GM23248 (cell line): Measurements from ENCODE around the gene HOXA4. TPM values are rescaled to one million over a fixed set of nuclear protein-coding genes. Genes with fewer than 3 reads are reported as not detected.

ENCODE experiments used
- DNase-seq: peaks from one replicate; pipeline ENCODE4 v3.0.0-alpha.2; 2015
- H2AFZ ChIP-seq: fragments of 200-600 bp; sonication (generic); 2 replicates; pipeline ENCODE4 v1.6.1; 2016; ENCODE audit warnings: antibody characterized with exemption
- H3F3A ChIP-seq: fragments of 200-600 bp; sonication (generic); 2 replicates; pipeline ENCODE4 v1.6.1; 2016; ENCODE audit warnings: mild to moderate bottlenecking, antibody characterized with exemption, mixed run types; ENCODE audit not compliant: insufficient read depth
- H3K27ac ChIP-seq: fragments of 200-600 bp; sonication (generic); 2 replicates; pipeline ENCODE4 v1.5.1; 2016; ENCODE audit warnings: mild to moderate bottlenecking
- H3K27me3 ChIP-seq: fragments of 200-600 bp; sonication (generic); replicated peaks from 2 replicates; pipeline ENCODE4 v1.6.1; 2016; ENCODE audit warnings: mild to moderate bottlenecking; ENCODE audit not compliant: insufficient read depth
- H3K36me3 ChIP-seq: fragments of 200-600 bp; sonication (generic); 2 replicates; pipeline ENCODE4 v1.6.1; 2016; ENCODE audit warnings: low read depth, mild to moderate bottlenecking
- H3K4me1 ChIP-seq: fragments of 200-600 bp; sonication (generic); 2 replicates; pipeline ENCODE4 v1.6.1; 2016; ENCODE audit warnings: mild to moderate bottlenecking; ENCODE audit not compliant: insufficient read depth
- H3K4me2 ChIP-seq: fragments of 200-600 bp; sonication (generic); one replicate; pipeline ENCODE4 v1.6.1; 2016; ENCODE audit warnings: mild to moderate bottlenecking; ENCODE audit not compliant: unreplicated experiment
- H3K4me3 ChIP-seq: fragments of 200-600 bp; sonication (generic); 2 replicates; pipeline ENCODE4 v1.5.1; 2016; ENCODE audit warnings: mild to moderate bottlenecking
- H3K79me2 ChIP-seq: fragments of 200-600 bp; sonication (generic); 2 replicates; pipeline ENCODE4 v1.6.1; 2016; ENCODE audit warnings: mild to moderate bottlenecking; ENCODE audit not compliant: insufficient read depth
- H3K9ac ChIP-seq: fragments of 200-600 bp; sonication (generic); 2 replicates; pipeline ENCODE4 v1.6.1; 2016; ENCODE audit warnings: mild to moderate bottlenecking
- H3K9me2 ChIP-seq: fragments of 200-600 bp; sonication (generic); 2 replicates; pipeline ENCODE4 v1.6.1; 2016; ENCODE audit warnings: mixed run types, mild to moderate bottlenecking, moderate library complexity; ENCODE audit not compliant: insufficient read depth
- H3K9me3 ChIP-seq: fragments of 200-600 bp; sonication (generic); one replicate; pipeline ENCODE4 v1.6.1; 2017; ENCODE audit warnings: low read depth
- H4K20me1 ChIP-seq: fragments of 200-600 bp; sonication (generic); 2 replicates; pipeline ENCODE4 v1.6.0; 2016; ENCODE audit not compliant: insufficient read depth
- EZH2 ChIP-seq: fragments of 200-600 bp; sonication (generic); IDR thresholded peaks from 2 replicates; pipeline ENCODE4 v1.6.1; 2018; ENCODE audit warnings: antibody characterized with exemption, mild to moderate bottlenecking; ENCODE audit not compliant: insufficient read depth, poor library complexity, severe bottlenecking
- EZH2phosphoT487 ChIP-seq: fragments of 200-600 bp; sonication (generic); IDR thresholded peaks from 2 replicates; pipeline ENCODE4 v1.6.1; 2018; ENCODE audit warnings: antibody characterized with exemption, moderate library complexity, mild to moderate bottlenecking, low read depth; ENCODE audit not compliant: insufficient read depth
- WGBS, 2 experiments: methylation state at CpG; one replicate each; pipeline ENCODE4 v1.1.6; 2015 to 2017; ENCODE audit warnings: low lambda C conversion rate in 2 of 2, low coverage in 1 of 2; ENCODE audit errors: missing lambda C conversion rate in 2 of 2; 5-methylcytosine and 5-hydroxymethylcytosine counted together
- in situ Hi-C: fragments of 300-500 bp; cut with MboI; formaldehyde crosslinking; loops from 2 replicates; pipeline ENCODE4 v1.15.0; 2020
- polyA plus RNA-seq: library from polyadenylated mRNA; unstranded; fragments of >200 nt; fragmentation: Nextera tagmentation; extraction: Ambion mirVana; gene quantifications from 2 replicates; pipeline ENCODE4 v1.2.1, GENCODE V29; 2016
- total RNA-seq: library from RNA; depleted of rRNA; stranded (reverse); fragments of >200 nt; shearing (Covaris generic); gene quantifications from 2 replicates; pipeline ENCODE4 v1.2.3, GENCODE V29; 2014

Gene HOXA4
- total and polyA plus RNA-seq, 2 experiments from 2014 or later = 1.8 to 3.1 TPM

GRCh38 chr7:27104341-27105058, 26.1 kb downstream of the HOXA4 start:
- Histone ChIP-seq H3K4me1 (0 out of 2 replicates have a peak, but pooled peaks cover 2% of the 10 kb centered on the region), H3K9ac (no peak overlapping the region), H3F3A (peaks cover 16% of the 10 kb centered on the region; the same call in 1 of the 2 replicates), H3K4me2 (no peak overlapping the region), H3K27ac (no peak overlapping the region), H3K4me3 (no peak overlapping the region), H2AFZ (no peak overlapping the region), H3K36me3 (peaks cover 18% of the 10 kb centered on the region), H3K9me3 (no peaks in the 10 kb centered on the region), H3K27me3 (no peaks in the 10 kb centered on the region), H3K79me2 (peaks cover 22% of the 10 kb centered on the region), H3K9me2 (no peaks in the 10 kb centered on the region), H4K20me1 (no peaks in the 10 kb centered on the region)
- DNase-seq = no peak
- TF ChIP-seq EZH2phosphoT487 (no peak), EZH2 (no peak)
- in situ Hi-C loops = loop anchor here (10.0 kb wide), 1 partner anchor 250 kb away; no protein-coding TSS in a partner anchor
- WGBS, 2 experiments = 85 to 86% methylated on average over 13 of the region's 13 CpGs

GRCh38 chr7:27103489-27104226, 26.9 kb downstream of the HOXA4 start:
- no peak for TF ChIP-seq EZH2
- TF ChIP-seq EZH2phosphoT487 = no peak
- H2AFZ ChIP-seq = no peak overlapping the region
- no peak for DNase-seq
- in situ Hi-C loops = loop anchor here (10.0 kb wide), 1 partner anchor 249 kb away; no protein-coding TSS in a partner anchor
- no peaks in the 10 kb centered on the region for H3K9me3 ChIP-seq
- no peak overlapping the region for H3K27ac ChIP-seq
- H3K36me3 ChIP-seq = peaks cover 24% of the 10 kb centered on the region
- 71 to 76% methylated on average over 34 to 35 of the region's 35 CpGs for WGBS, 2 experiments
- H3K4me3 ChIP-seq = no peak overlapping the region
- no peaks in the 10 kb centered on the region for H3K9me2 ChIP-seq
- H3K9ac ChIP-seq = no peak overlapping the region
- H3K79me2 ChIP-seq = peaks cover 31% of the 10 kb centered on the region
- peaks cover 8% of the 10 kb centered on the region; the same call in 1 of the 2 replicates for H3K4me1 ChIP-seq
- no peaks in the 10 kb centered on the region for H3K27me3 ChIP-seq
- peaks cover 16% of the 10 kb centered on the region; the same call in 1 of the 2 replicates for H3F3A ChIP-seq
- H4K20me1 ChIP-seq = no peaks in the 10 kb centered on the region
- no peak overlapping the region for H3K4me2 ChIP-seq

GRCh38 chr7:27102581-27103442, 27.7 kb downstream of the HOXA4 start, which contains the start of gene HOXA2:
TSS of gene HOXA2 (minus strand) at chr7:27102683. CDS start at chr7:27102500, 183 bp downstream.
- Histone ChIP-seq H3K27me3 (no peaks in the 10 kb centered on the region), H3K4me3 (no peak within 1 kb of the TSS), H3K27ac (no peak within 1 kb of the TSS), H3K4me1 (peaks cover 8% of the 10 kb centered on the region; the same call in 1 of the 2 replicates), H3K36me3 (peaks cover 24% of the 10 kb centered on the region), H2AFZ (no peak within 1 kb of the TSS), H3K9me3 (no peaks in the 10 kb centered on the region), H3F3A (peaks cover 16% of the 10 kb centered on the region; the same call in 1 of the 2 replicates), H4K20me1 (no peaks in the 10 kb centered on the region), H3K9ac (no peak within 1 kb of the TSS), H3K4me2 (no peak within 1 kb of the TSS), H3K9me2 (no peaks in the 10 kb centered on the region), H3K79me2 (peaks cover 39% of the 10 kb centered on the region)
- TF ChIP-seq EZH2 (no peak), EZH2phosphoT487 (no peak)
- in situ Hi-C loops = loop anchor here (10.0 kb wide), 1 partner anchor 248 kb away; no protein-coding TSS in a partner anchor
- DNase-seq = no peak
- WGBS, 2 experiments = 91 to 92% methylated on average over 29 of the region's 29 CpGs
